H1 (cell line): Measurements from ENCODE around the gene NDUFB8. TPM values are rescaled to one million over a fixed set of nuclear protein-coding genes. Genes with fewer than 3 reads are reported as not detected.

Experiments used
- CTCF ChIA-PET: fragments of 300-600 bp; sonication (Branson Sonifier 250); formaldehyde crosslinking; loops from one replicate; lab custom pipeline; 2021; ENCODE audit not compliant: partially characterized antibody; lab: Charles Lee
- POLR2A ChIA-PET: fragments of 300-600 bp; sonication (Branson Sonifier 250); formaldehyde crosslinking; loops from one replicate; lab custom pipeline; 2021; ENCODE audit warnings: inconsistent platforms; ENCODE audit not compliant: partially characterized antibody; lab: Charles Lee
- DNase-seq, 2 experiments: peaks; one replicate each; pipeline versions ENCODE4 v3.0.0 to v3.0.0-alpha.2; 2010 to 2022; ENCODE audit warnings: low spot score in 2 of 2, low read depth in 1 of 2, mixed read lengths in 1 of 2
- FAIRE-seq: peaks from 2 replicates; lab custom pipeline; 2011; peaks lifted over from hg19 to GRCh38; lab: Jason Lieb, UNC
- H2AFZ ChIP-seq: 2 replicates; pipeline ENCODE4 v1.8.1; 2012; ENCODE audit warnings: low read length, inconsistent platforms
- H2AK5ac ChIP-seq: 2 replicates; pipeline ENCODE4 v1.6.1; 2013; ENCODE audit warnings: low read depth, low read length
- H2BK120ac ChIP-seq: replicated peaks from 2 replicates; pipeline ENCODE3; 2013; ENCODE audit warnings: low read depth, low read length, inconsistent platforms
- H2BK12ac ChIP-seq: 2 replicates; pipeline ENCODE4 v1.6.1; 2013; ENCODE audit warnings: low read depth, low read length
- H2BK15ac ChIP-seq: 2 replicates; pipeline ENCODE4 v1.6.1; 2013; ENCODE audit warnings: low read length
- H2BK20ac ChIP-seq: 2 replicates; pipeline ENCODE4 v1.6.1; 2013; ENCODE audit warnings: low read length
- H2BK5ac ChIP-seq: 2 replicates; pipeline ENCODE4 v1.6.1; 2013; ENCODE audit warnings: low read depth, low read length
- H3K14ac ChIP-seq: 2 replicates; pipeline ENCODE4 v1.6.1; 2013; ENCODE audit warnings: inconsistent platforms; ENCODE audit not compliant: insufficient read length
- H3K18ac ChIP-seq: 2 replicates; pipeline ENCODE4 v1.6.1; 2013; ENCODE audit warnings: low read length; ENCODE audit errors: extremely low read depth
- H3K23ac ChIP-seq: 2 replicates; pipeline ENCODE4 v1.6.1; 2013; ENCODE audit warnings: inconsistent platforms; ENCODE audit not compliant: insufficient read length
- H3K23me2 ChIP-seq: 2 replicates; pipeline ENCODE4 v1.6.1; 2013; ENCODE audit warnings: low read depth, low read length
- H3K27ac ChIP-seq: 2 replicates; pipeline ENCODE4 v1.6.1; 2011; ENCODE audit warnings: low read depth, low read length, inconsistent platforms
- H3K27me3 ChIP-seq, 4 experiments: replicated peaks in 1 of 4; 1 replicate in 1 of 4; 2 replicates in 3 of 4; pipeline versions ENCODE4 v1.6.1 to v1.8.1; 2011 to 2013; ENCODE audit warnings: low read length in 3 of 4, mild to moderate bottlenecking in 3 of 4, inconsistent platforms in 2 of 4, mixed read lengths in 2 of 4, moderate library complexity in 1 of 4; ENCODE audit not compliant: control insufficient read depth in 3 of 4, insufficient read depth in 3 of 4; ENCODE audit errors: extremely low read depth in 1 of 4
- H3K36me3 ChIP-seq, 4 experiments: 2 replicates each; pipeline versions ENCODE4 v1.6.1 to v1.8.1; 2011 to 2013; ENCODE audit warnings: mild to moderate bottlenecking in 4 of 4, low read length in 3 of 4, moderate library complexity in 2 of 4, control low read depth in 1 of 4, inconsistent platforms in 1 of 4; ENCODE audit not compliant: insufficient read depth in 4 of 4, control insufficient read depth in 2 of 4
- H3K4ac ChIP-seq: replicated peaks from 2 replicates; pipeline ENCODE3; 2013; ENCODE audit warnings: low read length, low read depth, mixed read lengths, inconsistent platforms; ENCODE audit not compliant: insufficient read length
- H3K4me1 ChIP-seq, 4 experiments: replicated peaks in 1 of 4; 1 replicate in 1 of 4; 2 replicates in 3 of 4; pipeline versions ENCODE4 v1.6.1 to v1.8.1; 2011 to 2013; ENCODE audit warnings: low read length in 3 of 4, inconsistent platforms in 2 of 4, mixed read lengths in 1 of 4; ENCODE audit not compliant: insufficient read depth in 4 of 4, control insufficient read depth in 3 of 4
- H3K4me2 ChIP-seq, 2 experiments: 2 replicates each; pipeline versions ENCODE4 v1.6.1 to v1.8.1; 2011 to 2013; ENCODE audit warnings: low read depth in 2 of 2, low read length in 2 of 2, control low read depth in 1 of 2, inconsistent platforms in 1 of 2, mild to moderate bottlenecking in 1 of 2; ENCODE audit not compliant: insufficient read depth in 1 of 2
- H3K4me3 ChIP-seq, 4 experiments: fragments of 200-600, 300-600 bp in 1 of 4; sonication (generic), shearing (Covaris generic), sonication (Bioruptor Twin) in 1 of 4; 2 replicates each; pipeline versions ENCODE4 v1.5.1 to v1.8.1; 2011 to 2016; ENCODE audit warnings: low read length in 4 of 4, low read depth in 3 of 4, control low read depth in 2 of 4, inconsistent platforms in 2 of 4, mild to moderate bottlenecking in 2 of 4, mixed read lengths in 1 of 4, moderate library complexity in 1 of 4; ENCODE audit not compliant: insufficient read depth in 2 of 4; ENCODE audit errors: extremely low read depth in 1 of 4
- H3K56ac ChIP-seq: replicated peaks from 2 replicates; pipeline ENCODE3; 2013; ENCODE audit warnings: low read depth, mild to moderate bottlenecking, mixed read lengths, low read length, inconsistent platforms; ENCODE audit not compliant: insufficient read length
- H3K79me1 ChIP-seq: 2 replicates; pipeline ENCODE4 v1.6.1; 2013; ENCODE audit warnings: low read depth, low read length, control low read depth
- H3K79me2 ChIP-seq, 2 experiments: 2 replicates each; pipeline versions ENCODE4 v1.6.1 to v1.8.1; 2012 to 2013; ENCODE audit warnings: low read length in 2 of 2, mild to moderate bottlenecking in 2 of 2, inconsistent platforms in 1 of 2; ENCODE audit not compliant: insufficient read depth in 2 of 2, control insufficient read depth in 1 of 2
- H3K9ac ChIP-seq, 4 experiments: replicated peaks in 1 of 4; 1 replicate in 1 of 4; 2 replicates in 3 of 4; pipeline versions ENCODE4 v1.6.1 to v1.8.1; 2011 to 2013; ENCODE audit warnings: low read depth in 3 of 4, low read length in 3 of 4, control low read depth in 2 of 4, mild to moderate bottlenecking in 2 of 4, moderate library complexity in 2 of 4, inconsistent platforms in 1 of 4; ENCODE audit errors: extremely low read depth in 1 of 4
- H3K9me3 ChIP-seq, 2 experiments: 2 replicates each; pipeline versions ENCODE4 v1.6.1 to v1.8.1; 2012 to 2013; ENCODE audit warnings: mild to moderate bottlenecking in 2 of 2, moderate library complexity in 2 of 2, control low read depth in 1 of 2, inconsistent platforms in 1 of 2, low read depth in 1 of 2, low read length in 1 of 2, mixed read lengths in 1 of 2; ENCODE audit not compliant: insufficient read depth in 2 of 2
- H4K20me1 ChIP-seq, 2 experiments: replicated peaks in 1 of 2; 2 replicates each; pipeline versions ENCODE3 to v1.8.1; 2011 to 2013; ENCODE audit warnings: inconsistent platforms in 2 of 2, low read length in 2 of 2, mild to moderate bottlenecking in 1 of 2; ENCODE audit not compliant: insufficient read depth in 2 of 2, control insufficient read depth in 1 of 2
- H4K5ac ChIP-seq: 2 replicates; pipeline ENCODE4 v1.6.1; 2013; ENCODE audit warnings: low read length, low read depth, mixed read lengths, inconsistent platforms; ENCODE audit not compliant: insufficient read length
- H4K8ac ChIP-seq: 2 replicates; pipeline ENCODE4 v1.8.0; 2013; ENCODE audit warnings: mild to moderate bottlenecking, moderate library complexity, low read length, inconsistent platforms; ENCODE audit not compliant: insufficient read depth; ENCODE audit errors: extremely low read depth
- H4K91ac ChIP-seq: replicated peaks from 2 replicates; pipeline ENCODE3; 2013; ENCODE audit warnings: low read length, mixed read lengths, inconsistent platforms; ENCODE audit not compliant: insufficient read length
- BCL11A ChIP-seq, 2 experiments: IDR thresholded peaks; one replicate each; pipeline ENCODE4 v1.6.1; 2011; ENCODE audit warnings: low read depth in 2 of 2, low read length in 2 of 2, mild to moderate bottlenecking in 2 of 2
- EGR1 ChIP-seq: IDR thresholded peaks from 2 replicates; pipeline ENCODE4 v1.6.1; 2011; ENCODE audit warnings: low read depth, low read length, borderline replicate concordance
- EP300 ChIP-seq, 2 experiments: IDR thresholded peaks; 1 replicate in 1 of 2; 2 replicates in 1 of 2; pipeline ENCODE4 v1.6.1; 2011 to 2012; ENCODE audit warnings: low read depth in 2 of 2, low read length in 2 of 2, mild to moderate bottlenecking in 2 of 2, borderline replicate concordance in 1 of 2, inconsistent platforms in 1 of 2, moderate library complexity in 1 of 2
- GABPA ChIP-seq: IDR thresholded peaks from 2 replicates; pipeline ENCODE4 v1.6.1; 2011; ENCODE audit warnings: mild to moderate bottlenecking, low read length, moderate library complexity, borderline replicate concordance; ENCODE audit not compliant: insufficient read depth
- JUN ChIP-seq: IDR thresholded peaks from 2 replicates; pipeline ENCODE4 v1.6.1; 2011; ENCODE audit warnings: low read depth, mild to moderate bottlenecking, improper control_type of control experiment, low read length
- KDM5A ChIP-seq: fragments of 200-600 bp; IDR thresholded peaks from 2 replicates; pipeline ENCODE4 v1.7.1; 2012; ENCODE audit warnings: mild to moderate bottlenecking, low read length, inconsistent platforms, mixed read lengths
- POLR2AphosphoS5 ChIP-seq: IDR thresholded peaks from 2 replicates; pipeline ENCODE4 v1.6.1; 2011; ENCODE audit warnings: low read depth, low read length
- SP4 ChIP-seq: IDR thresholded peaks from 2 replicates; pipeline ENCODE4 v1.6.1; 2012; ENCODE audit warnings: low read length, inconsistent platforms
- TAF7 ChIP-seq: optimal IDR thresholded peaks from 2 replicates; pipeline ENCODE3; 2011; ENCODE audit warnings: low read depth, mild to moderate bottlenecking, inconsistent platforms, low read length, moderate library complexity, borderline replicate concordance
- TBP ChIP-seq: IDR thresholded peaks from 2 replicates; pipeline ENCODE4 v1.6.1; 2011; ENCODE audit warnings: low read depth, low read length, improper control_type of control experiment
- TEAD4 ChIP-seq: IDR thresholded peaks from 2 replicates; pipeline ENCODE4 v1.6.1; 2012; ENCODE audit warnings: low read depth, low read length, inconsistent platforms, mixed read lengths
- WGBS, 2 experiments: shearing (Covaris generic) in 1 of 2; methylation state at CpG; one replicate each; pipeline versions ENCODE4 v1.1.6 to v1.1.7; 2013 to 2015; ENCODE audit warnings: low lambda C conversion rate in 2 of 2, mixed read lengths in 2 of 2, inconsistent platforms in 1 of 2, low coverage in 1 of 2, missing lambda C conversion rate in 1 of 2; ENCODE audit not compliant: insufficient replicate concordance in 2 of 2, insufficient coverage in 1 of 2, insufficient read length in 1 of 2; ENCODE audit errors: extremely low coverage in 1 of 2, missing lambda C conversion rate in 1 of 2; 5-methylcytosine and 5-hydroxymethylcytosine counted together
- polyA plus RNA-seq, 7 experiments: library from polyadenylated mRNA; depleted of rRNA in 3 of 7; stranded (reverse) in 5 of 7; unstranded in 2 of 7; fragments of >200 nt in 5 of 7; fragments of 200-250 nt in 2 of 7; gene quantifications; 1 replicate in 5 of 7; 2 replicates in 1 of 7; 4 replicates in 1 of 7; pipeline versions ENCODE4 v1.2.1 to v1.2.3, GENCODE V29; 2011 to 2013; ENCODE audit warnings: missing spikeins in 2 of 7, mixed read lengths in 2 of 7
- total RNA-seq: library from RNA; stranded (reverse); fragmentation: NEBNext Ultra II Directional; extraction: Animal tissue kit (Norgen Biotek cat#: 25700); gene quantifications from 2 replicates; pipeline ENCODE4 v1.2.1, GENCODE V29; 2021
- TF ChIP-seq, protein P1 (sequence below): IDR thresholded peaks from 2 replicates; pipeline ENCODE4 v1.6.1; 2012; ENCODE audit warnings: inconsistent platforms

NDUFB8 gene
- total and polyA plus RNA-seq, 2 of the 8 experiments (the other 6 are each of a cell fraction or from before 2014, with no cell fraction given) = 175 to 455 TPM

DNA sequence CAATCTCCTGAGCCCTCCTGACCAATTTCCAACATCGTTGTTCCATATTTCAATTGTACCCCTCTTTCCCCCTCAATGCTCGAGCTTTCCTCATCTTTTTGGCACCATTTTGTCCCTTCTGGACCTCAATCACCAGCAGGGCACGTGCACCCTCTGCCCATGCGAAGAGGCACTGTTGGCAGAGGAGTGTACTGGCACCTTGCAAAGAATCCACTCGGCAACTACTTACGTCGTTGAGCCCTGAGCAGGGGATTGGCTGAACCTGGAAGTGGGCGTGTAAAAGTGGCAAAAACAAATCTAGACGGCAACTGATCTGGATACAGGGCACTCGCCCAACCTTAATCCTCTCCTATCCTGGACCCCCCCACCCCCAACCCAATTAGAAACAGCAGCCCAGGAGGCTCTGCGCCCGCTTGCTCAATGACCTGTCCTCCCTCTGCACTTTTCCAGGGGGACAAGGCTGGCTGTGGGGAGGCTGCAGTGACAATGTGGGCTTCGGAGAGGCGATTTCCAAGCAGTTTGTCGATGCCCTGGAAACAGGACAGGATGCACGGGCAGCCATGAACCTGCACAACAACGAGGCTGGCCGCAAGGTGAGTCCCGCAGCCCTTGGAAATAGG lies 48.1 kb downstream of the NDUFB8 start:
- peak overlapping the region; percentile 51; the same call in 1 of the 2 replicates for H2BK12ac ChIP-seq
- POLR2A ChIA-PET = interaction anchor here (0.6 to 1.8 kb wide), 7 partner anchors 19 to 135 kb away, joined by 3 to 8 read pairs (median 4); partner anchors contain the start of genes NDUFB8 and SCD
- peak; percentile 99 for FAIRE-seq
- TF ChIP-seq JUN (no peak), POLR2AphosphoS5 (no peak), GABPA (no peak), TBP (no peak), KDM5A (no peak), TEAD4 (no peak), TAF7 (no peak), EGR1 (no peak), BCL11A (IDR thresholded peaks at IDR 0.05; ENCODE audit: low read depth in 2 of 2, low read length in 2 of 2) (no peak), SP4 (no peak), EP300 (IDR thresholded peaks at IDR 0.05; ENCODE audit: borderline replicate concordance in 1 of 2, low read depth in 2 of 2, low read length in 2 of 2) (no peak)
- TF ChIP-seq, protein P1, sequence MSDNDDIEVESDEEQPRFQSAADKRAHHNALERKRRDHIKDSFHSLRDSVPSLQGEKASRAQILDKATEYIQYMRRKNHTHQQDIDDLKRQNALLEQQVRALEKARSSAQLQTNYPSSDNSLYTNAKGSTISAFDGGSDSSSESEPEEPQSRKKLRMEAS = peak; percentile 98

More for the DNA sequence above, 48.1 kb downstream of the NDUFB8 start:
- DNase-seq = peak; percentile 77 to 97
- Histone ChIP-seq H3K9ac (no peak overlapping the region), H2BK5ac (no peak overlapping the region), H3K4me1 (peaks cover 11 to 26% (median 19%) of the 10 kb centered on the region in 4 experiments), H2AK5ac (no peak overlapping the region), H3K4ac (no peak overlapping the region), H4K5ac (no peak overlapping the region), H3K27me3 (peaks cover 59 to 77% (median 70%) of the 10 kb centered on the region in 4 experiments), H3K23ac (no peak overlapping the region), H3K14ac (no peak overlapping the region), H3K18ac (peak overlapping the region; percentile 79; the same call in 1 of the 2 replicates), H3K36me3 (no peaks in the 10 kb centered on the region; a peak in 1 of 8 replicates), H2BK15ac (peak overlapping the region; percentile 6; the same call in 1 of the 2 replicates), H3K56ac (no peak overlapping the region), H3K9me3 (no peaks in the 10 kb centered on the region), H2BK20ac (no peak overlapping the region; the same call in 1 of the 2 replicates), H4K8ac (0 out of 2 replicates have a peak overlapping the region, but pooled peaks have one; percentile 4), H2BK120ac (no peak overlapping the region), H3K79me1 (no peaks in the 10 kb centered on the region), H3K4me2 (peak overlapping the region; percentile 96 to 97), H3K4me3 (peak overlapping the region; percentile 35 to 59 (median 53)), H4K20me1 (peaks cover 8 to 16% of the 10 kb centered on the region in 2 experiments), H3K27ac (no peak overlapping the region), H3K23me2 (peaks cover 11% of the 10 kb centered on the region), H4K91ac (no peak overlapping the region), H2AFZ (peak overlapping the region; percentile 90), H3K79me2 (no peaks in the 10 kb centered on the region)
- CTCF ChIA-PET = interaction anchor here (0.7 to 10.7 kb wide), 25 partner anchors 12 to 430 kb away, joined by 3 to 163 read pairs (median 4); partner anchors contain the start of genes SEC31B and WNT8B
- WGBS, 2 experiments = 7% methylated on average over 19 of the region's 19 CpGs; no CpG with 5 or more reads in 1 of the 2 experiments
